ENCODE measurements around the gene OR51B6.
"Not testable (repeated sequence)": the region's sequence is repeated elsewhere in the genome, so short reads cannot be mapped to it uniquely, and the experiment has no call there.

- TF ChIP-seq CTCF (IDR thresholded peaks at IDR 0.05); POLR2AphosphoS5 (IDR thresholded peaks at IDR 0.05; ENCODE audit: low read depth, low read length): not testable (repeated sequence)
Observed at GRCh38 chr11:5356031-5356430, 4.7 kb downstream of the OR51B6 start.
